Esophagus squamous epithelium (tissue), 5 donors: ENCODE measurements around the gene PLCD4. TPM values are rescaled to one million over a fixed set of nuclear protein-coding genes. Genes with fewer than 3 reads are reported as not detected.

Experiments
- DNase-seq: peaks from one replicate; lab custom pipeline; 2025; lab: John Stamatoyannopoulos, UW
- H3K27ac ChIP-seq, 4 donors: fragments of 200-600 bp; sonication (generic); one replicate each; pipeline ENCODE4 v1.5.1; 2016 to 2019; ENCODE audit warnings: mild to moderate bottlenecking in 1 of 4
- H3K27me3 ChIP-seq, 4 donors: fragments of 200-600 bp; sonication (generic); 1 replicate in 3 of 4; 2 replicates in 1 of 4; pipeline versions ENCODE4 v1.5.1 to v1.6.0; 2017 to 2021; ENCODE audit warnings: antibody characterized with exemption in 1 of 4
- H3K36me3 ChIP-seq, 3 donors: fragments of 200-600 bp; sonication (generic); one replicate each; pipeline ENCODE4 v1.5.1; 2016 to 2019
- H3K4me1 ChIP-seq, 3 donors: fragments of 200-600 bp; sonication (generic); one replicate each; pipeline ENCODE4 v1.5.1; 2017 to 2019
- H3K4me3 ChIP-seq, 4 donors: fragments of 200-600 bp; sonication (generic); 1 replicate in 3 of 4; 2 replicates in 1 of 4; pipeline ENCODE4 v1.5.1; 2016 to 2019; ENCODE audit warnings: mild to moderate bottlenecking in 2 of 4, moderate library complexity in 1 of 4
- H3K9me3 ChIP-seq, 3 donors: fragments of 200-600 bp; sonication (generic); one replicate each; pipeline ENCODE4 v1.5.1; 2016 to 2019
- CTCF ChIP-seq, 6 experiments: fragments of 450-650 bp in 4 of 6; fragments of 200-600 bp in 2 of 6; sonication (generic) in 2 of 6; IDR thresholded peaks; one replicate each; pipeline ENCODE4 v1.5.1; 2016 to 2019; ENCODE audit warnings: antibody characterized with exemption in 6 of 6, mild to moderate bottlenecking in 4 of 6, moderate library complexity in 4 of 6
- POLR2A ChIP-seq, 4 donors: fragments of 450-650 bp; IDR thresholded peaks; one replicate each; pipeline ENCODE4 v1.6.1; 2017; ENCODE audit warnings: antibody characterized with exemption in 4 of 4, mild to moderate bottlenecking in 4 of 4, moderate library complexity in 3 of 4
- WGBS, 2 donors: methylation state at CpG; one replicate each; pipeline ENCODE4 v1.1.5; 2018; 5-methylcytosine and 5-hydroxymethylcytosine counted together
- intact Hi-C: fragments of 100-400 bp; cut with DNase I; formaldehyde crosslinking; loops from one replicate; pipeline ENCODE4 v1.15.0; 2022
- total RNA-seq, 4 donors: library from RNA; depleted of rRNA; stranded (reverse); fragments of >200 nt; gene quantifications; one replicate each; pipeline ENCODE4 v1.1.0, GENCODE V29; 2016
- donor health status: DM: yes; HTN: yes; CAD: no.

The PLCD4 gene
- 1 to 10 TPM; 2.7 to 7.1 (median 4.0) TPM for total RNA-seq

DNA sequence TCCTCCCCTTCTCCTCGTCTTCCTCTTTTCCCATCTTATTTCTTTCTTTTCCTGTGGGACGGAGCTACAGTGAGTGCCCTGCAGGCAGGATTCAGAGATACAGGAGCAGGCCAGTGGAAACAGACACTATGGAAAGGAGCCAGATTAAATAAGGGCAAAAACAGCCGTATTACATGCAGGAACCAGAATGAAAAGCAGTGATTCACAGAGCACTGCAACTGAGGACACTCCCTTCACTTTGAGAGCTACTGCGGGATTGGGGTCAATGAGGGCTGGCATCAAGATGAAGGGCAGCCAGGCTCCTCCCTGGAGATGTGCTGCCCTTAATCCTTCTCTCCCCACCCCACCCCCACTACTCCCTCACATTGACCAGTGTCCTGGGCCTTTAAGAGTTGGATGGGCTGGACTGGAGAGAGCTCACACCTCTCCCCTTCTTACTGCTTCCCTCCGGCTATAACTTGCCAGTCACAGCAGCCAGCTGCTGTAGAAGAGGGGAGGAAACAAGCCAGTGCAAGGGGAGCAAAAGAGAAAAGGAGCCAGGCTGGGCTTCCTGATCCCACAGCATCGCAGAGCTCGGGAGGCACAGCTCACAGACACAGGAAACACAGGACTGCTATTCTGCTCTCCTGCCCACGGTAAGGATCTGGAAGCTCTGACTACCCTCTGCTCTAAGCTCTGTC is at the start of gene PLCD4:
Gene PLCD4 (plus strand): TSS at position 464 of the 680 bp plus-strand sequence. CDS start 7,841 bp downstream, outside the sequence.
- no peak for DNase-seq
- intact Hi-C loops = no loop called here
- peaks cover 8 to 34% (median 11%) of the 10 kb centered on the region in 3 donors for H3K4me1 ChIP-seq
- peak within 1 kb of the TSS; percentile 7 to 59 (median 32) for H3K4me3 ChIP-seq
- 11 to 12% methylated on average over 4 to 7 of the region's 8 CpGs for WGBS, 2 donors
- H3K36me3 ChIP-seq = no peaks in the 10 kb centered on the region
- no peaks in the 10 kb centered on the region for H3K9me3 ChIP-seq
- peak within 1 kb of the TSS; percentile 60 to 85 (median 82) for H3K27ac ChIP-seq
- peak in 2 of 6 experiments; percentile 15 to 25 for TF ChIP-seq CTCF (IDR thresholded peaks at IDR 0.05)
- TF ChIP-seq POLR2A (IDR thresholded peaks at IDR 0.05) = peak in 2 of 4 donors; percentile 11 to 55
- no peaks in the 10 kb centered on the region for H3K27me3 ChIP-seq

GRCh38 chr2:218557941-218558340 is 49.8 kb upstream of the PLCD4 start:
- Histone ChIP-seq H3K9me3 (no peaks in the 10 kb centered on the region), H3K36me3 (peaks cover 0 to 94% (median 12%) of the 10 kb centered on the region in 3 donors), H3K4me3 (no peak overlapping the region), H3K4me1 (no peaks in the 10 kb centered on the region), H3K27ac (no peak overlapping the region), H3K27me3 (no peaks in the 10 kb centered on the region)
- TF ChIP-seq CTCF (IDR thresholded peaks at IDR 0.05) = no peak
- TF ChIP-seq POLR2A (IDR thresholded peaks at IDR 0.05) = no peak
- DNase-seq = no peak
- 51 to 60% methylated on average over 2 of the region's 2 CpGs for WGBS, 2 donors
- intact Hi-C loops = no loop called here

- 80 to 82% methylated on average over 3 of the region's 3 CpGs for WGBS, 2 donors
- Histone ChIP-seq H3K9me3 (no peaks in the 10 kb centered on the region), H3K4me3 (no peak overlapping the region), H3K27ac (no peak overlapping the region), H3K4me1 (peaks cover 0 to 7% (median 0%) of the 10 kb centered on the region in 3 donors), H3K36me3 (peaks cover 0 to 92% (median 7%) of the 10 kb centered on the region in 3 donors), H3K27me3 (no peaks in the 10 kb centered on the region)
- DNase-seq = no peak
- intact Hi-C loops = no loop called here
- no peak for TF ChIP-seq POLR2A (IDR thresholded peaks at IDR 0.05)
- no peak for TF ChIP-seq CTCF (IDR thresholded peaks at IDR 0.05)
Observed at GRCh38 chr2:218558986-218559385, 48.7 kb upstream of the PLCD4 start.

- WGBS, 2 donors = 91 to 95% methylated on average over 1 of the region's 1 CpG
- intact Hi-C loops = no loop called here
- no peak for DNase-seq
- H3K4me1 ChIP-seq = peaks cover 0 to 30% (median 5%) of the 10 kb centered on the region in 3 donors
- H3K36me3 ChIP-seq = peaks cover 0 to 51% (median 0%) of the 10 kb centered on the region in 3 donors
- H3K9me3 ChIP-seq = no peaks in the 10 kb centered on the region
- no peak for TF ChIP-seq CTCF (IDR thresholded peaks at IDR 0.05)
- no peak for TF ChIP-seq POLR2A (IDR thresholded peaks at IDR 0.05)
- H3K4me3 ChIP-seq = no peak overlapping the region
- H3K27ac ChIP-seq = no peak overlapping the region
- no peaks in the 10 kb centered on the region for H3K27me3 ChIP-seq
Observed at GRCh38 chr2:218564056-218564455, 43.6 kb upstream of the PLCD4 start.

- TF ChIP-seq CTCF (IDR thresholded peaks at IDR 0.05) (no peak), POLR2A (IDR thresholded peaks at IDR 0.05) (no peak)
- intact Hi-C loops = no loop called here
- Histone ChIP-seq H3K27me3 (no peaks in the 10 kb centered on the region), H3K4me3 (no peak overlapping the region), H3K4me1 (peaks cover 8 to 51% (median 24%) of the 10 kb centered on the region in 3 donors), H3K36me3 (peaks cover 0 to 29% (median 0%) of the 10 kb centered on the region in 3 donors), H3K27ac (peak overlapping the region in 1 of 4 donors; percentile 98), H3K9me3 (no peaks in the 10 kb centered on the region)
- no peak for DNase-seq
- WGBS, 2 donors = 69 to 76% methylated on average over 1 of the region's 1 CpG
Observed at GRCh38 chr2:218566296-218566695, 41.4 kb upstream of the PLCD4 start.
